Breast epithelium (tissue), 4 donors: Measurements from ENCODE around the gene SAP30BP. TPM values are rescaled to one million over a fixed set of nuclear protein-coding genes. Genes with fewer than 3 reads are reported as not detected.

Source experiments
- DNase-seq, 2 donors: peaks; one replicate each; pipeline ENCODE4 v3.0.0-alpha.2; 2019; ENCODE audit warnings: low spot score in 2 of 2
- H3K27ac ChIP-seq, 2 donors: fragments of 200-600 bp; sonication (generic) in 1 of 2; one replicate each; pipeline ENCODE4 v1.5.1; 2016 to 2019; ENCODE audit warnings: mild to moderate bottlenecking in 1 of 2
- H3K27me3 ChIP-seq, 2 donors: fragments of 200-600 bp; sonication (generic) in 1 of 2; one replicate each; pipeline versions ENCODE4 v1.5.1 to v1.6.0; 2017 to 2019; ENCODE audit warnings: control low read depth in 1 of 2, mild to moderate bottlenecking in 1 of 2
- H3K36me3 ChIP-seq: fragments of 200-600 bp; one replicate; pipeline ENCODE4 v1.5.1; 2019
- H3K4me1 ChIP-seq, 2 donors: fragments of 200-600 bp; sonication (generic); one replicate each; pipeline ENCODE4 v1.5.1; 2016 to 2019; ENCODE audit warnings: control low read depth in 1 of 2
- H3K4me3 ChIP-seq, 3 donors: fragments of 200-600 bp; sonication (generic); 1 replicate in 2 of 3; 2 replicates in 1 of 3; pipeline ENCODE4 v1.5.1; 2016 to 2019; ENCODE audit warnings: mild to moderate bottlenecking in 3 of 3, moderate library complexity in 2 of 3
- H3K9me3 ChIP-seq, 2 donors: fragments of 200-600 bp; sonication (generic) in 1 of 2; one replicate each; pipeline ENCODE4 v1.5.1; 2016 to 2019; ENCODE audit warnings: control low read depth in 1 of 2
- CTCF ChIP-seq, 3 donors: fragments of 450-650 bp; IDR thresholded peaks; one replicate each; pipeline ENCODE4 v1.5.1; 2016 to 2017; ENCODE audit warnings: antibody characterized with exemption in 3 of 3, mild to moderate bottlenecking in 3 of 3, moderate library complexity in 3 of 3
- POLR2A ChIP-seq: fragments of 450-650 bp; IDR thresholded peaks from one replicate; pipeline ENCODE4 v1.6.1; 2016; ENCODE audit warnings: antibody characterized with exemption, mild to moderate bottlenecking, moderate library complexity
- POLR2AphosphoS5 ChIP-seq, 3 donors: sonication (generic); formaldehyde crosslinking; IDR thresholded peaks; one replicate each; pipeline ENCODE4 v1.6.1; 2017; ENCODE audit warnings: antibody characterized with exemption in 3 of 3
- intact Hi-C: fragments of 100-400 bp; cut with DNase I; formaldehyde crosslinking; loops from one replicate; pipeline ENCODE4 v1.15.1; 2023; ENCODE audit warnings: low total_unique reads
- total RNA-seq, 3 donors: library from RNA; depleted of rRNA; stranded (reverse); fragments of >200 nt; gene quantifications; one replicate each; pipeline ENCODE4 v1.1.0, GENCODE V29; 2016

Gene SAP30BP
- total RNA-seq, 3 donors from 2014 or later = 68.3 to 89.5 (median 86.1) TPM

DNA sequence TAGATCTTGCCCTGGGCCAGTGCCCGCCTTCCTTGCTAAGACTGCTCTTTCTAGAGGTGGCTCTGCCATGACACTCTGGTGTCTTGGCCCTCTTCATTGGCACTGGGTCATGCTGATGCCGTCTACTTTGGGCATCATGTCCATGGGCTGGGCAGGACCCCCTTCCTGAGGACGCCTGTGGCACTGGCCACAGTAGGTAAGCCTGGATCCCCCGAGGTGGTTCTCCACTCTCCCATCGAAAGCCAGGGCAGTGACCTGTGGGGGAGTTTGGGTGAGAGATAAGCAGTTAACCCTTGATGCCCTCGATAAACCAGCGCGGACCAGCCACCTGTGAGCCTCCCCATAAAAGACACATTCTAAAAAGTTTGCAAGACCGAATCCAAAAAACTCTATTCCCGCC is 34.1 kb downstream of the SAP30BP start:
- Histone ChIP-seq H3K4me1 (peaks cover 27 to 39% of the 10 kb centered on the region in 2 donors), H3K27me3 (no peaks in the 10 kb centered on the region), H3K36me3 (no peaks in the 10 kb centered on the region), H3K27ac (peak overlapping the region; percentile 95 to 98), H3K9me3 (no peaks in the 10 kb centered on the region), H3K4me3 (no peak overlapping the region)
- intact Hi-C loops = no loop called here
- TF ChIP-seq CTCF (IDR thresholded peaks at IDR 0.05) (no peak), POLR2AphosphoS5 (IDR thresholded peaks at IDR 0.05) (no peak), POLR2A (no peak)
- DNase-seq = no peak

DNA sequence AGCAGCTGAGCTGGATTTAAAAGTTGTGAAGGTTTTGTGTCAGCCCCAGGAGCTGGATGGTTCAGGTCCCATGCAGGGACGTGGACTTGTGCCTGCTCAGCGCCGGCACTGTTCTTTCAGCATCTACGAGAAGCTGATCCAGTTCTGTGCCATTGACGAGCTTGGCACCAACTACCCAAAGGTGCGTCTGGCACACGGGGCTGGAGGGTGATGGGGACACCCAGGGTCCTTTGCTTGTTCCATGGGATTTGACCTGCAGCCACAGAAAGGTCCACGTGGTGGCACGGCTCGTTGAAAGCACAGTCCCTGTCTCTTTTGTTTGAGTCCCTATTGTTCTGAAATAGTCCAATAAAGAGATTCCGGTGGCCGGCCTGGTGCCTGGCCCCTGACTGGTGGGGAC is 36.1 kb downstream of the SAP30BP start:
- Histone ChIP-seq H3K36me3 (no peaks in the 10 kb centered on the region), H3K4me3 (no peak overlapping the region), H3K27me3 (no peaks in the 10 kb centered on the region), H3K9me3 (no peaks in the 10 kb centered on the region), H3K27ac (peak overlapping the region; percentile 95 to 98), H3K4me1 (peaks cover 19 to 28% of the 10 kb centered on the region in 2 donors)
- intact Hi-C loops = no loop called here
- TF ChIP-seq POLR2AphosphoS5 (IDR thresholded peaks at IDR 0.05) = no peak
- no peak for TF ChIP-seq CTCF (IDR thresholded peaks at IDR 0.05)
- no peak for DNase-seq

GRCh38 chr17:75703591-75703990 is 36.5 kb downstream of the SAP30BP start:
- peaks cover 19 to 27% of the 10 kb centered on the region in 2 donors for H3K4me1 ChIP-seq
- intact Hi-C loops = no loop called here
- no peak for TF ChIP-seq POLR2A
- TF ChIP-seq POLR2AphosphoS5 (IDR thresholded peaks at IDR 0.05) = no peak
- no peak for TF ChIP-seq CTCF (IDR thresholded peaks at IDR 0.05)
- peak overlapping the region; percentile 95 to 98 for H3K27ac ChIP-seq
- no peak overlapping the region for H3K4me3 ChIP-seq
- no peaks in the 10 kb centered on the region for H3K27me3 ChIP-seq
- no peaks in the 10 kb centered on the region for H3K36me3 ChIP-seq
- no peak for DNase-seq
- no peaks in the 10 kb centered on the region for H3K9me3 ChIP-seq

GRCh38 chr17:75704963-75705875 is 38.1 kb downstream of the SAP30BP start:
- no peaks in the 10 kb centered on the region for H3K36me3 ChIP-seq
- peak overlapping the region; percentile 38 to 42 for H3K27ac ChIP-seq
- peaks cover 9 to 11% of the 10 kb centered on the region in 2 donors for H3K4me1 ChIP-seq
- no peak for DNase-seq
- H3K4me3 ChIP-seq = no peak overlapping the region
- TF ChIP-seq POLR2AphosphoS5 (IDR thresholded peaks at IDR 0.05) (no peak), CTCF (IDR thresholded peaks at IDR 0.05) (no peak), POLR2A (no peak)
- no peaks in the 10 kb centered on the region for H3K9me3 ChIP-seq
- no peaks in the 10 kb centered on the region for H3K27me3 ChIP-seq
- intact Hi-C loops = no loop called here

DNA sequence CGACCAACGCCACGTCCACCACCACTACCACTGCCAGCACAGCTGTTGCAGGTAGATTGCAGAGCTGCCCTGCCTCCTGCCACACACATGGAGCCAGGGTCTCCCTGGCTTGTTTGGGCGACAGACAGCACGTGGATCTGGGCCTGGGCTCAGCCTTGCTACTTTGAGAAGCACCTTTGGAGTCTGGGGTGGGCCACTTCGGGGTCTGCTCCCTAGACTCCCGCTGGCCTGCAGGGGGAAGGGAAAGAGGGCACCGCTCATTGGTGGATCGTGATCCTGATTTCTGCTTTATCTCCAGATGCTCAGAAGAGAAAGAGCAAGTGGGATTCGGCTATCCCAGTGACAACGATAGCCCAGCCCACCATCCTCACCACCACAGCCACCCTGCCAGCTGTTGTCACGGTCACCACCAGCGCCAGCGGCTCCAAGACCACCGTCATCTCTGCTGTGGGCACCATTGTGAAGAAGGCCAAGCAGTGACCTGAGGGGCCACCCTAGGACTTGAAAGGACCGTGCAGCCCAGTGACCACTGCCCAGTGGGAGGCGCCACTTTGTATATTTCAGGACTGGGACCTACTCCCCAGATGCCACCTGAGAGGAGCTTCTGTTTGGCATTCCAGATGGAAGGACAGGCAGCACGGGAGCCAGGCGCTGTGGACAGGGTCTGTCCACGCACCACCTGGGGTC is 39.0 kb downstream of the SAP30BP start:
- Histone ChIP-seq H3K27me3 (no peaks in the 10 kb centered on the region), H3K9me3 (no peaks in the 10 kb centered on the region), H3K4me3 (no peak overlapping the region), H3K27ac (peak overlapping the region; percentile 77 to 80), H3K36me3 (no peaks in the 10 kb centered on the region), H3K4me1 (peaks cover 2 to 3% of the 10 kb centered on the region in 2 donors)
- intact Hi-C loops = no loop called here
- no peak for DNase-seq
- TF ChIP-seq POLR2A (no peak), CTCF (IDR thresholded peaks at IDR 0.05) (no peak), POLR2AphosphoS5 (IDR thresholded peaks at IDR 0.05) (no peak)
